Transverse colon (tissue), 4 donors: Measurements from ENCODE around the gene PRKCH.

Experiments
- EP300 ChIP-seq: sonication (generic); formaldehyde crosslinking; IDR thresholded peaks from one replicate; pipeline ENCODE4 v1.6.1; 2017; ENCODE audit warnings: antibody characterized with exemption, low read depth
- POLR2A ChIP-seq: fragments of 450-650 bp; IDR thresholded peaks from one replicate; pipeline ENCODE4 v1.6.1; 2016; ENCODE audit warnings: antibody characterized with exemption, mild to moderate bottlenecking, moderate library complexity
- POLR2AphosphoS5 ChIP-seq, 3 donors: sonication (generic); formaldehyde crosslinking; IDR thresholded peaks; one replicate each; pipeline ENCODE4 v1.6.1; 2016; ENCODE audit warnings: antibody characterized with exemption in 3 of 3
- TF ChIP-seq, protein P1 (sequence below), 5 experiments: fragments of 200-600 bp in 3 of 5; fragments of 450-650 bp in 2 of 5; sonication (generic) in 3 of 5; IDR thresholded peaks; 1 replicate in 2 of 5; 2 replicates in 3 of 5; pipeline ENCODE4 v1.5.1; 2016 to 2017; ENCODE audit warnings: antibody characterized with exemption in 5 of 5, inconsistent platforms in 3 of 5, mild to moderate bottlenecking in 2 of 5, moderate library complexity in 1 of 5

DNA sequence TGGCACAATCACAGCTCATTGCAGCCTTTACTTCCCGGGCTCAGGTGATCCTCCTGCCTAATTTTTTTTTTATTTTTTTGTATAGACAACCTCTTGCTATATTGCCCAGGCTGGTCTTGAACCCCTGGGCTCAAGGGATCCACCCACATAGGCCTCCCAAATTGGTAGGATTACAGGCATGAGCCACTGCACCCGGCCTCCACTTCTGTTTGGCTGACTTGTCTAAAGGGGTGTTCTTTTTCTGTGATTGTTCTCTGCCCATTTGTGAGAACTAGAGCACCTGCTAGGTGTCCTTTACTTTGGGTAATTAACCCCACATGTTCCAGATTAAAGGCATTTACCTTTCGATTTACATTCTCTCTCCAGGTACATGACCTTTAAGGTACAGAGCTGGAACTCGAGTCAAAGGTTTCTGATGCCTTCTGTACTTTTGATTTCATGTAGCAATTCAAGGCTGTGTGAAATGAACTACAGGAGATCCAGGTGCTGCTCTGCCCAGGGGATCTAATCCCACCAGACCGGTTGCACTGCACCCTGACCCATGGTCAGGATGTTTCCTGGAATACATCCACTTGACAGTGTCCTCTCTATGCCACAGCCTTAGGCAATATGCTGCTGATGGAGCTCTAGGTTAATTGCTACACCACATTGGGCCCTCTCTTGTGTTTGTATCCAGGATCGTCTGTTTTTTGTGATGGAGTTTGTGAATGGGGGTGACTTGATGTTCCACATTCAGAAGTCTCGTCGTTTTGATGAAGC is 163.6 kb downstream of the PRKCH start:
- TF ChIP-seq, protein P1, sequence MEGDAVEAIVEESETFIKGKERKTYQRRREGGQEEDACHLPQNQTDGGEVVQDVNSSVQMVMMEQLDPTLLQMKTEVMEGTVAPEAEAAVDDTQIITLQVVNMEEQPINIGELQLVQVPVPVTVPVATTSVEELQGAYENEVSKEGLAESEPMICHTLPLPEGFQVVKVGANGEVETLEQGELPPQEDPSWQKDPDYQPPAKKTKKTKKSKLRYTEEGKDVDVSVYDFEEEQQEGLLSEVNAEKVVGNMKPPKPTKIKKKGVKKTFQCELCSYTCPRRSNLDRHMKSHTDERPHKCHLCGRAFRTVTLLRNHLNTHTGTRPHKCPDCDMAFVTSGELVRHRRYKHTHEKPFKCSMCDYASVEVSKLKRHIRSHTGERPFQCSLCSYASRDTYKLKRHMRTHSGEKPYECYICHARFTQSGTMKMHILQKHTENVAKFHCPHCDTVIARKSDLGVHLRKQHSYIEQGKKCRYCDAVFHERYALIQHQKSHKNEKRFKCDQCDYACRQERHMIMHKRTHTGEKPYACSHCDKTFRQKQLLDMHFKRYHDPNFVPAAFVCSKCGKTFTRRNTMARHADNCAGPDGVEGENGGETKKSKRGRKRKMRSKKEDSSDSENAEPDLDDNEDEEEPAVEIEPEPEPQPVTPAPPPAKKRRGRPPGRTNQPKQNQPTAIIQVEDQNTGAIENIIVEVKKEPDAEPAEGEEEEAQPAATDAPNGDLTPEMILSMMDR (IDR thresholded peaks at IDR 0.05), result no peak
- TF ChIP-seq EP300 (no peak), POLR2A (no peak), POLR2AphosphoS5 (IDR thresholded peaks at IDR 0.05) (no peak)
